Fibroblast of lung (primary cell): ENCODE data around the gene SLC25A53.
"Not testable (repeated sequence)": the region's sequence is repeated elsewhere in the genome, so short reads cannot be mapped to it uniquely, and the experiment has no call there.

Experiments
- CTCF ChIP-seq, 2 donors: IDR thresholded peaks in 1 of 2; conservative IDR thresholded peaks in 1 of 2; 1 replicate in 1 of 2; 2 replicates in 1 of 2; pipeline ENCODE4 v1.5.1; 2011 to 2012; ENCODE audit warnings: low read length in 2 of 2, control low read depth in 1 of 2, inconsistent platforms in 1 of 2, low read depth in 1 of 2, mild to moderate bottlenecking in 1 of 2
- EZH2 ChIP-seq: IDR thresholded peaks from 2 replicates; pipeline ENCODE4 v1.5.1; 2012; ENCODE audit warnings: low read length, control low read depth, mild to moderate bottlenecking; ENCODE audit errors: missing control alignments

- TF ChIP-seq CTCF (conservative IDR thresholded peaks at IDR 0.05 in 1 of 2, IDR thresholded peaks at IDR 0.05 in 1 of 2; ENCODE audit: low read depth in 1 of 2, low read length in 2 of 2); EZH2: not testable (repeated sequence)
These were observed 79.0 kb downstream of the SLC25A53 start for GRCh38 chrX:104077854-104078253.
